Measurements from ENCODE around the gene ITM2C.

Gene ITM2C

GRCh38 chr2:230877759-230878598, 13.2 kb downstream of the ITM2C start:
- Histone ChIP-seq H3K9me3 (ENCODE audit: low read length) (no peaks in the 10 kb centered on the region), H3K4me3 (ENCODE audit: low read depth, low read length, poor library complexity, severe bottlenecking) (peak overlapping the region; percentile 24), H3K9ac (ENCODE audit: low read length) (peak overlapping the region; percentile 16; the same call in 1 of the 2 replicates), H2AFZ (ENCODE audit: low read length) (no peak overlapping the region), H3K4me2 (ENCODE audit: low read length) (peak overlapping the region; percentile 45; the same call in 1 of the 2 replicates), H3K36me3 (ENCODE audit: insufficient read depth, low read length) (no peaks in the 10 kb centered on the region), H4K20me1 (ENCODE audit: insufficient read depth, low read length) (no peaks in the 10 kb centered on the region), H3K27me3 (ENCODE audit: insufficient read depth, low read length) (no peaks in the 10 kb centered on the region; the same call in 1 of the 2 replicates), H3K27ac (ENCODE audit: low read depth, low read length, poor library complexity, severe bottlenecking) (peak overlapping the region; percentile 28), H3K79me2 (ENCODE audit: insufficient read depth, low read length) (no peaks in the 10 kb centered on the region), H3K4me1 (ENCODE audit: insufficient read depth, low read length, severe bottlenecking) (peaks cover 22% of the 10 kb centered on the region), H3K9me2 (ENCODE audit: low read depth, low read length) (no peaks in the 10 kb centered on the region), H3F3A (ENCODE audit: insufficient read depth, low read length) (no peaks in the 10 kb centered on the region)
- no peak for TF ChIP-seq CTCF (IDR thresholded peaks at IDR 0.05; ENCODE audit: low read length)
- no peak for TF ChIP-seq EZH2 (IDR thresholded peaks at IDR 0.05; ENCODE audit: borderline replicate concordance, low read length)

- Histone ChIP-seq H3K9ac (ENCODE audit: low read length) (no peak overlapping the region), H3F3A (ENCODE audit: insufficient read depth, low read length) (no peaks in the 10 kb centered on the region), H3K9me3 (ENCODE audit: low read length) (no peaks in the 10 kb centered on the region), H3K27ac (ENCODE audit: low read depth, low read length, poor library complexity, severe bottlenecking) (no peak overlapping the region), H3K36me3 (ENCODE audit: insufficient read depth, low read length) (no peaks in the 10 kb centered on the region), H3K9me2 (ENCODE audit: low read depth, low read length) (no peaks in the 10 kb centered on the region), H4K20me1 (ENCODE audit: insufficient read depth, low read length) (no peaks in the 10 kb centered on the region), H3K79me2 (ENCODE audit: insufficient read depth, low read length) (no peaks in the 10 kb centered on the region), H3K4me2 (ENCODE audit: low read length) (no peak overlapping the region), H2AFZ (ENCODE audit: low read length) (no peak overlapping the region), H3K4me1 (ENCODE audit: insufficient read depth, low read length, severe bottlenecking) (peaks cover 26% of the 10 kb centered on the region), H3K27me3 (ENCODE audit: insufficient read depth, low read length) (no peaks in the 10 kb centered on the region; the same call in 1 of the 2 replicates), H3K4me3 (ENCODE audit: low read depth, low read length, poor library complexity, severe bottlenecking) (no peak overlapping the region)
- TF ChIP-seq CTCF (IDR thresholded peaks at IDR 0.05; ENCODE audit: low read length) (no peak), EZH2 (IDR thresholded peaks at IDR 0.05; ENCODE audit: borderline replicate concordance, low read length) (no peak)
These were observed 14.0 kb downstream of the ITM2C start for GRCh38 chr2:230878599-230879188.

- no peaks in the 10 kb centered on the region for H4K20me1 ChIP-seq (ENCODE audit: insufficient read depth, low read length)
- no peak overlapping the region for H3K27ac ChIP-seq (ENCODE audit: low read depth, low read length, poor library complexity, severe bottlenecking)
- TF ChIP-seq CTCF (IDR thresholded peaks at IDR 0.05; ENCODE audit: low read length) (no peak), EZH2 (IDR thresholded peaks at IDR 0.05; ENCODE audit: borderline replicate concordance, low read length) (no peak)
- H2AFZ ChIP-seq (ENCODE audit: low read length) = no peak overlapping the region
- H3K4me2 ChIP-seq (ENCODE audit: low read length) = no peak overlapping the region
- no peaks in the 10 kb centered on the region; the same call in 1 of the 2 replicates for H3K27me3 ChIP-seq (ENCODE audit: insufficient read depth, low read length)
- H3K36me3 ChIP-seq (ENCODE audit: insufficient read depth, low read length) = no peaks in the 10 kb centered on the region
- H3K4me3 ChIP-seq (ENCODE audit: low read depth, low read length, poor library complexity, severe bottlenecking) = no peak overlapping the region
- no peaks in the 10 kb centered on the region for H3K79me2 ChIP-seq (ENCODE audit: insufficient read depth, low read length)
- no peaks in the 10 kb centered on the region for H3K9me2 ChIP-seq (ENCODE audit: low read depth, low read length)
- H3K9ac ChIP-seq (ENCODE audit: low read length) = no peak overlapping the region
- H3K9me3 ChIP-seq (ENCODE audit: low read length) = no peaks in the 10 kb centered on the region
- peaks cover 28% of the 10 kb centered on the region for H3K4me1 ChIP-seq (ENCODE audit: insufficient read depth, low read length, severe bottlenecking)
- no peaks in the 10 kb centered on the region for H3F3A ChIP-seq (ENCODE audit: insufficient read depth, low read length)
These were observed 14.6 kb downstream of the ITM2C start for GRCh38 chr2:230879271-230879882.

All from OCI-LY1 (cell line).